Right atrium auricular region (tissue), 2 donors: Measurements from ENCODE around the gene KCNK15. TPM values are rescaled to one million over a fixed set of nuclear protein-coding genes. Genes with fewer than 3 reads are reported as not detected.
"Not testable (repeated sequence)": the region's sequence is repeated elsewhere in the genome, so short reads cannot be mapped to it uniquely, and the experiment has no call there.

ENCODE experiments used
- DNase-seq: peaks from one replicate; pipeline ENCODE4 v3.0.0-alpha.2; 2019; ENCODE audit warnings: low spot score
- H3K27ac ChIP-seq, 2 donors: fragments of 200-600 bp; sonication (generic); 1 replicate in 1 of 2; 2 replicates in 1 of 2; pipeline ENCODE4 v1.5.1; 2016 to 2019
- H3K27me3 ChIP-seq, 2 donors: fragments of 200-600 bp; sonication (generic); one replicate each; pipeline versions ENCODE4 v1.5.1 to v1.6.0; 2017 to 2019
- H3K36me3 ChIP-seq: fragments of 200-600 bp; sonication (generic); one replicate; pipeline ENCODE4 v1.5.1; 2016
- H3K4me1 ChIP-seq, 2 donors: fragments of 200-600 bp; sonication (generic); one replicate each; pipeline versions ENCODE4 v1.5.1 to v1.6.0; 2017 to 2019
- H3K4me3 ChIP-seq, 2 donors: fragments of 200-600 bp; sonication (generic); 1 replicate in 1 of 2; 2 replicates in 1 of 2; pipeline ENCODE4 v1.5.1; 2017 to 2019; ENCODE audit warnings: mild to moderate bottlenecking in 1 of 2, moderate library complexity in 1 of 2
- H3K9me3 ChIP-seq, 2 donors: fragments of 200-600 bp; sonication (generic); one replicate each; pipeline ENCODE4 v1.5.1; 2019
- CTCF ChIP-seq, 2 donors: fragments of 200-600 bp; sonication (generic); IDR thresholded peaks; one replicate each; pipeline ENCODE4 v1.5.1; 2019; ENCODE audit warnings: antibody characterized with exemption in 2 of 2
- total RNA-seq, 2 donors: library from RNA; depleted of rRNA; stranded (reverse); fragments of >200 nt; gene quantifications; one replicate each; pipeline ENCODE4 v1.1.0, GENCODE V29; 2016

The KCNK15 gene
- total RNA-seq, 2 donors from 2014 or later = 1.4 to 3.7 TPM

DNA sequence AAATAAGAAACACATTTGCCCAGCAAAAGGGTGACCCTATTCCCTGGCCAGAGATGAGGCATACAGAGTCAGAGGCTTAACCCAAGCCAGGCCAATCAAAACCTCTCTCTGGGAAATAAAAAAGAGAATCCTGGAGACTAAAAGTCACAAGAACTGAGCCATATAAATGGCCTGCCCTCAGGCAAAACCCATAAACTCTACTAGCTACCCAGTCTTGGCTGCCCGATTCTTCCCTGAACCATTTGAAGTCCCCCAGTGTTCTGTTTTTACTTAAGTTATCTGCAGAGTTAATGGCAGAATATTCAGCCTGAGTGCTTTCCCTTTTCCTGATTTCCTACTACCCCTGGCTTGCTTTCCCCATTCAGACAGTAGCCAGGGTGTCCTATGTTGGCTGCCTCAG is 13.9 kb downstream of the KCNK15 start:
- no peaks in the 10 kb centered on the region for H3K9me3 ChIP-seq
- H3K27me3 ChIP-seq = no peaks in the 10 kb centered on the region
- peaks cover 0 to 21% of the 10 kb centered on the region in 2 donors for H3K4me1 ChIP-seq
- no peak overlapping the region for H3K27ac ChIP-seq
- no peak overlapping the region for H3K4me3 ChIP-seq
- H3K36me3 ChIP-seq = no peaks in the 10 kb centered on the region
- TF ChIP-seq CTCF (IDR thresholded peaks at IDR 0.05) = no peak
- DNase-seq = no peak

- DNase-seq = no peak
- TF ChIP-seq CTCF (IDR thresholded peaks at IDR 0.05) = no peak
- H3K27ac ChIP-seq = peak overlapping the region; percentile 47 to 65
- no peaks in the 10 kb centered on the region for H3K27me3 ChIP-seq
- H3K4me1 ChIP-seq = peaks cover 0 to 21% of the 10 kb centered on the region in 2 donors
- no peaks in the 10 kb centered on the region for H3K36me3 ChIP-seq
- H3K9me3 ChIP-seq = no peaks in the 10 kb centered on the region
- H3K4me3 ChIP-seq = no peak overlapping the region
These were observed 15.8 kb downstream of the KCNK15 start for GRCh38 chr20:44761423-44761822.

- H3K27me3 ChIP-seq = no peaks in the 10 kb centered on the region
- no peak overlapping the region for H3K4me3 ChIP-seq
- H3K4me1 ChIP-seq = peaks cover 0 to 21% of the 10 kb centered on the region in 2 donors
- H3K27ac ChIP-seq = peak overlapping the region; percentile 47 to 65
- no peak for TF ChIP-seq CTCF (IDR thresholded peaks at IDR 0.05)
- no peaks in the 10 kb centered on the region for H3K9me3 ChIP-seq
- no peak for DNase-seq
- H3K36me3 ChIP-seq = no peaks in the 10 kb centered on the region
These were observed 16.9 kb downstream of the KCNK15 start for GRCh38 chr20:44762466-44763140.

GRCh38 chr20:44763798-44764197 is 18.1 kb downstream of the KCNK15 start:
- H3K4me3 ChIP-seq = not testable (repeated sequence)

DNA sequence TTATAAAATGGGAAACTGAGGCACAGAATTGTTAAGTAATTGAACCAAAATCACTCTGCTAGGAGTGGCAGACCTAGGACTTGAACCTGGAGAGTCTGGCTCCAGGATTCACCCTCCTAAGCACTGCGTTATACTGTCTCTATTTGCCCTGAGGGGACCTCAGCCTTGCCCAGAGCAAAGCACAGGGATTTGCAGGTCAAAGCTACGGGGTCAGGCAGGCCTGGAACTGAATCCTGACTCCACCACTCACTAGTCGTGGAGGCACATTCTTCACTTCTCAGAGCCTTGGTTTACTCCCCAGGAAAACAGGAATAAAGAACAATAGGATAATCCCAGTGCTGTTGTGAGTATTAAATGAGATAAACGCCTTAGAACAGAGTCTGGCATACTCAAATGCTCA is 19.4 kb downstream of the KCNK15 start:
- H3K27me3 ChIP-seq = no peaks in the 10 kb centered on the region
- TF ChIP-seq CTCF (IDR thresholded peaks at IDR 0.05) = no peak
- H3K4me3 ChIP-seq = no peak overlapping the region
- no peak for DNase-seq
- H3K27ac ChIP-seq = no peak overlapping the region
- no peaks in the 10 kb centered on the region for H3K36me3 ChIP-seq
- no peaks in the 10 kb centered on the region for H3K9me3 ChIP-seq
- peaks cover 0 to 21% of the 10 kb centered on the region in 2 donors for H3K4me1 ChIP-seq

More at GRCh38 chr20:44763798-44764197, 18.1 kb downstream of the KCNK15 start:
- peaks cover 0 to 21% of the 10 kb centered on the region in 2 donors for H3K4me1 ChIP-seq
- DNase-seq, H3K27ac ChIP-seq, H3K36me3 ChIP-seq, H3K9me3 ChIP-seq, H3K27me3 ChIP-seq: not testable (repeated sequence)

DNA sequence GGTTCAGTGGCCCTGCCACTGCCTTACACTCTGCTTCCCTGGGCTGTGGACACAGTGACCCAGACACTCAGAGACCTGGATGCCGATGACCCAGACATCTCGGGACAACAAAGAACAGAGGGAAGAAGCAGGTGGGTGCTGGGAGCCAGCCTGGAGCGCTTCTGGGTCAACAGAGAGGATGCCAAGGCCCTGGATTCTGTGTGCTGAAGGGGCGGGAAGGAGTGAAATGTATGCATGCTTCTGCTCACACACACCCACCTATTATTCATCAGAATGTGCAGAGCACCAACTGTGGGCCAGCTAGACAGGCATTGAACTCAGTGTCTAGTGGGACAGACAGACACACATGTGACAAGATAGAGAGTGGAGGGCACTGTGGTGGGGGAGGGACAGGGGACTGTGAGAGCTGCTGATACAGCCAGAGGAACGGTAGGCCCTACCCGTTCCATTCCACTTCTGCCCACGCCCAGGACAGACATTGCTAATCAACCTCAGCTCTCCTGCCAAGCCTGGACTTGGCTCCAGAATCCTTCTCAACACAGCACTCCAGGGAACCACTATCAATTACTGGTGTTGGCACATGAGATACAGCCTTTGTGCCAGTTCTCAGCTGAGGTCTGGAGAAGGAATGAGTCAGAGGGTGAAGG is 20.2 kb downstream of the KCNK15 start:
- H3K9me3 ChIP-seq = no peaks in the 10 kb centered on the region

More for the DNA sequence above, 20.2 kb downstream of the KCNK15 start:
- Histone ChIP-seq H3K27me3 (no peaks in the 10 kb centered on the region), H3K27ac (no peak overlapping the region), H3K4me1 (peaks cover 0 to 21% of the 10 kb centered on the region in 2 donors), H3K36me3 (no peaks in the 10 kb centered on the region), H3K4me3 (no peak overlapping the region)
- TF ChIP-seq CTCF (IDR thresholded peaks at IDR 0.05) = no peak
- no peak for DNase-seq
